ENCODE data around the gene MICALL2. TPM values are rescaled to one million over a fixed set of nuclear protein-coding genes. Genes with fewer than 3 reads are reported as not detected.

MICALL2 gene
- total RNA-seq, 1 donor from 2014 or later, result 14.2 TPM

GRCh38 chr7:1452205-1452604 lies 7.1 kb downstream of the MICALL2 start:
- FAIRE-seq (no peak), DNase-seq (ENCODE audit: low read depth) (peak; percentile 60)
- Histone ChIP-seq H3K27me3 (ENCODE audit: control insufficient read depth, insufficient read depth, low read length) (no peaks in the 10 kb centered on the region), H3K36me3 (ENCODE audit: control insufficient read depth, insufficient read depth, low read length) (peaks cover 15% of the 10 kb centered on the region), H3K4me3 (ENCODE audit: low read depth, low read length) (no peak overlapping the region)
- TF ChIP-seq CTCF (IDR thresholded peaks at IDR 0.05; ENCODE audit: insufficient read depth, low read length, severe bottlenecking), result no peak

GRCh38 chr7:1450987-1451386 lies 8.3 kb downstream of the MICALL2 start:
- H3K27me3 ChIP-seq (ENCODE audit: control insufficient read depth, insufficient read depth, low read length), result no peaks in the 10 kb centered on the region
- H3K4me3 ChIP-seq (ENCODE audit: low read depth, low read length), result no peak overlapping the region
- DNase-seq (ENCODE audit: low read depth) (no peak), FAIRE-seq (no peak)
- peaks cover 15% of the 10 kb centered on the region for H3K36me3 ChIP-seq (ENCODE audit: control insufficient read depth, insufficient read depth, low read length)
- TF ChIP-seq CTCF (IDR thresholded peaks at IDR 0.05; ENCODE audit: insufficient read depth, low read length, severe bottlenecking), result no peak

GRCh38 chr7:1450431-1450830 lies 8.8 kb downstream of the MICALL2 start:
- Histone ChIP-seq H3K27me3 (ENCODE audit: control insufficient read depth, insufficient read depth, low read length) (no peaks in the 10 kb centered on the region), H3K36me3 (ENCODE audit: control insufficient read depth, insufficient read depth, low read length) (peaks cover 17% of the 10 kb centered on the region), H3K4me3 (ENCODE audit: low read depth, low read length) (no peak overlapping the region)
- no peak for TF ChIP-seq CTCF (IDR thresholded peaks at IDR 0.05; ENCODE audit: insufficient read depth, low read length, severe bottlenecking)
- DNase-seq (ENCODE audit: low read depth), result no peak
- no peak for FAIRE-seq

- no peak for FAIRE-seq
- TF ChIP-seq CTCF (IDR thresholded peaks at IDR 0.05; ENCODE audit: insufficient read depth, low read length, severe bottlenecking), result no peak
- DNase-seq (ENCODE audit: low read depth), result no peak
- no peak overlapping the region for H3K4me3 ChIP-seq (ENCODE audit: low read depth, low read length)
- peaks cover 21% of the 10 kb centered on the region for H3K36me3 ChIP-seq (ENCODE audit: control insufficient read depth, insufficient read depth, low read length)
- no peaks in the 10 kb centered on the region for H3K27me3 ChIP-seq (ENCODE audit: control insufficient read depth, insufficient read depth, low read length)
These were observed 9.3 kb downstream of the MICALL2 start for GRCh38 chr7:1449951-1450350.

GRCh38 chr7:1449501-1449900 lies 9.8 kb downstream of the MICALL2 start:
- no peak for DNase-seq (ENCODE audit: low read depth)
- FAIRE-seq, result no peak
- Histone ChIP-seq H3K27me3 (ENCODE audit: control insufficient read depth, insufficient read depth, low read length) (no peaks in the 10 kb centered on the region), H3K4me3 (ENCODE audit: low read depth, low read length) (no peak overlapping the region), H3K36me3 (ENCODE audit: control insufficient read depth, insufficient read depth, low read length) (peaks cover 23% of the 10 kb centered on the region)
- TF ChIP-seq CTCF (IDR thresholded peaks at IDR 0.05; ENCODE audit: insufficient read depth, low read length, severe bottlenecking), result no peak

GRCh38 chr7:1448958-1449357 lies 10.3 kb downstream of the MICALL2 start:
- Histone ChIP-seq H3K36me3 (ENCODE audit: control insufficient read depth, insufficient read depth, low read length) (peaks cover 26% of the 10 kb centered on the region), H3K4me3 (ENCODE audit: low read depth, low read length) (no peak overlapping the region), H3K27me3 (ENCODE audit: control insufficient read depth, insufficient read depth, low read length) (no peaks in the 10 kb centered on the region)
- no peak for TF ChIP-seq CTCF (IDR thresholded peaks at IDR 0.05; ENCODE audit: insufficient read depth, low read length, severe bottlenecking)
- no peak for FAIRE-seq
- no peak for DNase-seq (ENCODE audit: low read depth)

All from bronchial epithelial cell (primary cell).